Fibroblast of the conjunctiva (primary cell): Measurements from ENCODE around the gene DCUN1D3.
A peak's percentile ranks its signal among the peaks of the same experiment; 100 is the strongest.
"Not testable (repeated sequence)": the region's sequence is repeated elsewhere in the genome, so short reads cannot be mapped to it uniquely, and the experiment has no call there.

Experiments
- DNase-seq: peaks from one replicate; pipeline ENCODE4 v3.0.0-alpha.2; 2010; ENCODE audit warnings: low read depth

DCUN1D3 gene

GRCh38 chr16:20887207-20887606 is 13.0 kb downstream of the DCUN1D3 start:
- DNase-seq: no peak

GRCh38 chr16:20886320-20886719 is 13.8 kb downstream of the DCUN1D3 start:
- no peak for DNase-seq

- DNase-seq: peak; percentile 49
Measured at GRCh38 chr16:20884240-20884556, 16.0 kb downstream of the DCUN1D3 start.

GRCh38 chr16:20883554-20884239 is 16.5 kb downstream of the DCUN1D3 start:
- DNase-seq: no peak

GRCh38 chr16:20881503-20881878 is 18.7 kb downstream of the DCUN1D3 start:
- DNase-seq: no peak

GRCh38 chr16:20880867-20881502 is 19.2 kb downstream of the DCUN1D3 start:
- DNase-seq: no peak

GRCh38 chr16:20879175-20880040 is 20.8 kb downstream of the DCUN1D3 start:
- no peak for DNase-seq

- DNase-seq: no peak
Measured at GRCh38 chr16:20878682-20879147, 21.4 kb downstream of the DCUN1D3 start.

GRCh38 chr16:20875355-20875650 is 24.9 kb downstream of the DCUN1D3 start:
- no peak for DNase-seq

- DNase-seq: no peak
Measured at GRCh38 chr16:20874088-20874581, 26.0 kb downstream of the DCUN1D3 start.

- DNase-seq: no peak
Measured at GRCh38 chr16:20873331-20873730, 26.8 kb downstream of the DCUN1D3 start.

GRCh38 chr16:20871941-20872815 is 28.0 kb downstream of the DCUN1D3 start:
- DNase-seq: no peak

GRCh38 chr16:20871258-20871657 is 28.9 kb downstream of the DCUN1D3 start:
- no peak for DNase-seq

GRCh38 chr16:20870122-20870820 is 29.9 kb downstream of the DCUN1D3 start:
- DNase-seq: no peak

- DNase-seq: peak; percentile 50
Measured at GRCh38 chr16:20868890-20869289, 31.3 kb downstream of the DCUN1D3 start.

- DNase-seq: no peak
Measured at GRCh38 chr16:20867585-20867984, 32.6 kb downstream of the DCUN1D3 start.

GRCh38 chr16:20866801-20867200 is 33.4 kb downstream of the DCUN1D3 start:
- no peak for DNase-seq

- peak; percentile 49 for DNase-seq
Measured at GRCh38 chr16:20866145-20866772, 33.9 kb downstream of the DCUN1D3 start.

- no peak for DNase-seq
Measured at GRCh38 chr16:20865420-20866131, 34.6 kb downstream of the DCUN1D3 start.

GRCh38 chr16:20864376-20864775 is 35.8 kb downstream of the DCUN1D3 start:
- not testable (repeated sequence) for DNase-seq
